ENCODE results near the gene MCC.

MCC gene

DNA sequence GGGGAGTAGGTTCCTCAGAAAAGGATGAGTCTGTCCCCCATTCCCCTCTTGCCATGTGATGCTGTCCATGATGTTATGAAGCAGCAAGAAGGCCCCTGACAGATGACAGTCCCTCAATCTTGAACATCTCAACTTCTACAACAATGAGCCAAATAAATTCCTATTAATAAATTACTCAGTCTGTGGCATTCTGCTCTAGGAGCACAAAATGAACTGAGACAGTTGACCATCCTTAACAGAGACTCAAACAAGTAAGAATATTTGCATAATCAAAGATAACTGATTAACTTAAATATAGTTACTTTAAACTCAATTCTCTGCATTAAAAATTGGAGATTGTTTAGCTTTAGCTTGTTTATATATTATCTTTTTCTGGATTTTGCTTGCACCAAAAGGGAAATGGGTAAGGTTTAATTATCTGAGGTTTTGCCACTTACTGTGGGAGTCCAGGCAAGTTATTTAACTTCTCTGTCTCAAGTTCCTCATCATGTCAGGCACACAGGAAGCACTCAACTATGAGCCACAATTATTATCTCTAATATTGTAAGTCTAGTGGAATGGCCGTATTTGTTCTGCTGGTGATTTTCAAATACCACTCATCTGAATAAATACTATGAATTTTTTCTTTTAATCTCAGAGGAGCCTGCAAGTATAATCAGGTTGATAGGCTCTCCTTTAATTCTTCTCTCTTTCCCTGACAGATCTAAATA is 216.4 kb downstream of the MCC start:
- TF ChIP-seq, protein P1, sequence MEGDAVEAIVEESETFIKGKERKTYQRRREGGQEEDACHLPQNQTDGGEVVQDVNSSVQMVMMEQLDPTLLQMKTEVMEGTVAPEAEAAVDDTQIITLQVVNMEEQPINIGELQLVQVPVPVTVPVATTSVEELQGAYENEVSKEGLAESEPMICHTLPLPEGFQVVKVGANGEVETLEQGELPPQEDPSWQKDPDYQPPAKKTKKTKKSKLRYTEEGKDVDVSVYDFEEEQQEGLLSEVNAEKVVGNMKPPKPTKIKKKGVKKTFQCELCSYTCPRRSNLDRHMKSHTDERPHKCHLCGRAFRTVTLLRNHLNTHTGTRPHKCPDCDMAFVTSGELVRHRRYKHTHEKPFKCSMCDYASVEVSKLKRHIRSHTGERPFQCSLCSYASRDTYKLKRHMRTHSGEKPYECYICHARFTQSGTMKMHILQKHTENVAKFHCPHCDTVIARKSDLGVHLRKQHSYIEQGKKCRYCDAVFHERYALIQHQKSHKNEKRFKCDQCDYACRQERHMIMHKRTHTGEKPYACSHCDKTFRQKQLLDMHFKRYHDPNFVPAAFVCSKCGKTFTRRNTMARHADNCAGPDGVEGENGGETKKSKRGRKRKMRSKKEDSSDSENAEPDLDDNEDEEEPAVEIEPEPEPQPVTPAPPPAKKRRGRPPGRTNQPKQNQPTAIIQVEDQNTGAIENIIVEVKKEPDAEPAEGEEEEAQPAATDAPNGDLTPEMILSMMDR (conservative IDR thresholded peaks at IDR 0.05) = no peak

GRCh38 chr5:113271015-113271414 is 217.2 kb downstream of the MCC start:
- TF ChIP-seq, protein P1 (conservative IDR thresholded peaks at IDR 0.05) = no peak
- no peak overlapping the region for H3K27ac ChIP-seq

More for the DNA sequence above, 216.4 kb downstream of the MCC start:
- H3K27ac ChIP-seq = no peak overlapping the region

- TF ChIP-seq, protein P1 (conservative IDR thresholded peaks at IDR 0.05) = no peak
- no peak overlapping the region for H3K27ac ChIP-seq
Observed at GRCh38 chr5:113270086-113270485, 218.2 kb downstream of the MCC start.

DNA sequence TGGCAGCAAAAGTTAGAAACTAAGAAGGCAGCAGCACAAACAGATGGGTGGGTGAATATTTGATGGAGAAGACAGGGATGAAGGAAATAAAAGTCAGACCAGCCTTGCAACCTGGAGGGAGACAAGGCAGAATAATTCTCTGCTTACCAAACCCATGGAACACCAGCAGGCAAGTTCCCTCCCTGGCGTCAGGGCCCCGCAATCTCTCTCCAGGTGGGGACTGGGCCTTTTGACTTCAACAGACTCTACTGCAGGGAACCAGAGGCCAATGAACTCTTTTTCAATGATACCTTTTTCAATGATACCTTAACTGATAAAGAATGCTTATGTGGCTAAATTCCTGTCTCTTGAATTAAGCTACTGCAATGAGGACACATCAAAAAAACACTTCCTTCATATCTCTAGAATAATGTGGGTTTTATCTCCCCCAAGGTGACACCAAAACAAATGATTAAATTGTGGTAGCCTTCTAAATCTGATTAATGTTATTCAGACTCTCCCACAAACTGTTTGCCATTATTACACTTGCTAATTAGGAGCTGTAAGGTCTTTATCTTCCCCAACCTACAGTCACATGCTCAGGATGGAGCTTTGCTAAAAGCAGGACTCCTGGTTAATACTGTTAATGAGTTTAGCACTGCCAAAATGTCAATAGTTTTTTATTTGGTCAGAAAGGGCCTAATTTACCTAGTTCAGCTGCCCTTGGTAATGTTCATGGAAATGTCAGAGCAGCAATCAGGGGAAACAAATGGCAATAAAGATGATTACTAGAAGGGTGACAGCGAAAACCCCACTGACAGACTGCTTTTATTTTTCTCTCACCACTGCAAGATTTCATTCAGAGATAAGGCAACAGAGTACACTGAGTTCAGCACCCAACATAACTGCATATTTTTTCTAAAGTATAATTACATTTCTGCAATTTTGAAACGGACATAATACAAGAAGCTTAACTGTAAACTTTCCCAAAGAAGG is 218.9 kb downstream of the MCC start:
- no peak overlapping the region for H3K27ac ChIP-seq
- TF ChIP-seq, protein P1 (conservative IDR thresholded peaks at IDR 0.05) = no peak

GRCh38 chr5:113268232-113268631 is 220.0 kb downstream of the MCC start:
- TF ChIP-seq, protein P1 (conservative IDR thresholded peaks at IDR 0.05) = no peak
- H3K27ac ChIP-seq = no peak overlapping the region

GRCh38 chr5:113267361-113267900 is 220.8 kb downstream of the MCC start:
- H3K27ac ChIP-seq = no peak overlapping the region
- TF ChIP-seq, protein P1 (conservative IDR thresholded peaks at IDR 0.05) = no peak

DNA sequence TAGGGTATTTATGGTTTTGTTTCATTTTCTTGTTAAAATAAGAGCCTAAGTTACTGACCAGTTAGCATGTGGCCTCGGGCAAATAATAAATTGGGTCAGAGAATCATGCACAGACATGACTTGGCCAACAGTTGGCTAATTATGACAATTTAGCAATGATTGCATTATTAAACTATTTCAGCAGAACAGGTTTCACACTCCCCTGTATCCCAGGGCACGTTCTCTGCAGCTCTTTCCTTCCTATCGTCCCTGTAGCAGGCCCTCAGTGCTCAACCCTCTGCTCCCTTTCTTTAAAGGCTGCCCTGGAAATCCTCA is 221.4 kb downstream of the MCC start:
- TF ChIP-seq, protein P1 (conservative IDR thresholded peaks at IDR 0.05) = no peak

More for the DNA sequence above, 221.4 kb downstream of the MCC start:
- no peak overlapping the region for H3K27ac ChIP-seq
